Hepatocyte (in vitro differentiated cells): ENCODE results near the gene PRND.

Experiments
- CTCF ChIP-seq: fragments of 200-600 bp; sonication (generic); IDR thresholded peaks from 2 replicates; pipeline ENCODE4 v1.5.1; 2016; ENCODE audit warnings: antibody characterized with exemption, mild to moderate bottlenecking; ENCODE audit not compliant: poor library complexity
- EZH2 ChIP-seq: fragments of 200-600 bp; sonication (generic); IDR thresholded peaks from 2 replicates; pipeline ENCODE4 v1.6.1; 2016; ENCODE audit warnings: antibody characterized with exemption, mild to moderate bottlenecking, borderline replicate concordance
- EZH2phosphoT487 ChIP-seq: fragments of 200-600 bp; sonication (generic); IDR thresholded peaks from one replicate; pipeline ENCODE4 v1.6.1; 2018; ENCODE audit warnings: antibody characterized with exemption, mild to moderate bottlenecking, low read depth, moderate library complexity; ENCODE audit not compliant: unreplicated experiment, severe bottlenecking

DNA sequence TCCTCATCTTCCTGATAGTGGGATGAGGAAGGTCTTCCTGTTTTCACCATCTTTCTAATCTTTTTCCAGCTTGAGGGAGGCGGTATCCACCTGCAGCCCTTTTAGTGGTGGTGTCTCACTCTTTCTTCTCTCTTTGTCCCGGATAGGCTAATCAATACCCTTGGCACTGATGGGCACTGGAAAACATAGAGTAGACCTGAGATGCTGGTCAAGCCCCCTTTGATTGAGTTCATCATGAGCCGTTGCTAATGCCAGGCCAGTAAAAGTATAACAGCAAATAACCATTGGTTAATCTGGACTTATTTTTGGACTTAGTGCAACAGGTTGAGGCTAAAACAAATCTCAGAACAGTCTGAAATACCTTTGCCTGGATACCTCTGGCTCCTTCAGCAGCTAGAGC, 21.8 kb upstream of the PRND start:
- TF ChIP-seq CTCF, result no peak
- TF ChIP-seq EZH2, result no peak
- TF ChIP-seq EZH2phosphoT487, result no peak
